Astrocyte of the spinal cord (primary cell): ENCODE results near the gene GCSH.

Source experiments
- DNase-seq: peaks from one replicate; pipeline ENCODE4 v3.0.0; 2011; ENCODE audit warnings: low read depth, low spot score
- H3K4me3 ChIP-seq: 2 replicates; pipeline ENCODE4 v1.5.1; 2011; ENCODE audit warnings: low read depth, mild to moderate bottlenecking, low read length, moderate library complexity
- in situ Hi-C: cut with HindIII; loops from 2 replicates; pipeline ENCODE4 v1.10.0; 2017; ENCODE audit warnings: low sequenced_read_pairs
- TF ChIP-seq, protein P1 (sequence below): IDR thresholded peaks from 2 replicates; pipeline ENCODE4 v1.5.1; 2012; ENCODE audit warnings: low read depth, mild to moderate bottlenecking, low read length, inconsistent platforms

Gene GCSH

DNA sequence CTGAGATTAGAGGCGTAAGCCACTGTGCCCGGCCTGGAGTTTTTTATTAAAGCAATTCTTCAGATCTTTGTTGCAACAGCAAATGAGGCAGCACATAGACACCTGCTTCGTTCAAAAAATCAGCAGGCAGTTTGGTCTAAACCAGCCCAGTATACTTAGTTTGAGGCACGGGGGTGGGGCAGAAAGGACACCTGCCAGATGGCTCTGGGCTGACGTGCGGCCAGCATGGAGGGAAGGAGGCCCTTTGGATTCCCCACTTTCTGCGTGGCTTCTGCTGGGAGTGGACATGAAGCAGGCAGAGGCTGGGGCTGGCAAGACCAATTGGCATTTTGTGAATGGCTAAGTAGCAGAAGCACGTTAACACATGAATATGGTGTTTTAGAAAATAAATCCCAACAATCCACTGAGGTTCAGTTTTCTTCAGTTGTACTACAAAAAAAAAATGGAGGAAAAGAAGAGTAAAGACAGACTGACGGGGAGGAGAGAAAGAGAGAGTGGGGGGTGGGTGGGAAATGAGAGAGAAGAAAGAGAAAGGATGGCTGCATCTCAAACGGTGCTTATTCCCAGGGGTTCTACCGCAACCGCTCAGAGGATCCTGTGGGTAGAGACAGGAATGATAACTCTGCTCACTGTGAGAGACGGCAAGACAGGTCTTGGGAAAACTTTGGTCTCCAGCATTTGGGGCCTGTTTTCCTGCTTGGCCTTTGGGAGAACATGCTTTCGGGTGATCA is 35.5 kb downstream of the GCSH start:
- TF ChIP-seq, protein P1, sequence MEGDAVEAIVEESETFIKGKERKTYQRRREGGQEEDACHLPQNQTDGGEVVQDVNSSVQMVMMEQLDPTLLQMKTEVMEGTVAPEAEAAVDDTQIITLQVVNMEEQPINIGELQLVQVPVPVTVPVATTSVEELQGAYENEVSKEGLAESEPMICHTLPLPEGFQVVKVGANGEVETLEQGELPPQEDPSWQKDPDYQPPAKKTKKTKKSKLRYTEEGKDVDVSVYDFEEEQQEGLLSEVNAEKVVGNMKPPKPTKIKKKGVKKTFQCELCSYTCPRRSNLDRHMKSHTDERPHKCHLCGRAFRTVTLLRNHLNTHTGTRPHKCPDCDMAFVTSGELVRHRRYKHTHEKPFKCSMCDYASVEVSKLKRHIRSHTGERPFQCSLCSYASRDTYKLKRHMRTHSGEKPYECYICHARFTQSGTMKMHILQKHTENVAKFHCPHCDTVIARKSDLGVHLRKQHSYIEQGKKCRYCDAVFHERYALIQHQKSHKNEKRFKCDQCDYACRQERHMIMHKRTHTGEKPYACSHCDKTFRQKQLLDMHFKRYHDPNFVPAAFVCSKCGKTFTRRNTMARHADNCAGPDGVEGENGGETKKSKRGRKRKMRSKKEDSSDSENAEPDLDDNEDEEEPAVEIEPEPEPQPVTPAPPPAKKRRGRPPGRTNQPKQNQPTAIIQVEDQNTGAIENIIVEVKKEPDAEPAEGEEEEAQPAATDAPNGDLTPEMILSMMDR: no peak
- no peak overlapping the region for H3K4me3 ChIP-seq
- DNase-seq: no peak
- in situ Hi-C loops: no loop called here

DNA sequence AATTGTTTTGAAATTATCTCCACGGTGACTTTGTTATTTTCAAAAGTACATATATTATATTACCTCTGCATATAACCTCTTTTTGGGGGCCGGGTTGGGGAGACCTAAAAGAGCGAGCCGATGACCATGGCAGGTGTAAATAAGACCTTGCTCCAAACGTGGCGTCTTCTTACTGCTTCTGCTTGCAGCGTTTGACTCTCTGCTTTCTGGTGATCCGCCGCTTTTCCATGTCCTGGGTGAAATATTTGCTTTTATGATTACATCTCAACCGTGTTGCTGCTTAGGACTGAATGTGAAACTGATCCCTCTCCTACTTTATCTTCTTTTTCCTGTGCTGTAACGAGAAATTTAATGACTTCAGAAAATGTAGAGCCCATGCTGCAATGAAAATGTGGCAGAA is 42.4 kb downstream of the GCSH start:
- no peak overlapping the region for H3K4me3 ChIP-seq
- DNase-seq: no peak
- in situ Hi-C loops: no loop called here
- TF ChIP-seq, protein P1: no peak

DNA sequence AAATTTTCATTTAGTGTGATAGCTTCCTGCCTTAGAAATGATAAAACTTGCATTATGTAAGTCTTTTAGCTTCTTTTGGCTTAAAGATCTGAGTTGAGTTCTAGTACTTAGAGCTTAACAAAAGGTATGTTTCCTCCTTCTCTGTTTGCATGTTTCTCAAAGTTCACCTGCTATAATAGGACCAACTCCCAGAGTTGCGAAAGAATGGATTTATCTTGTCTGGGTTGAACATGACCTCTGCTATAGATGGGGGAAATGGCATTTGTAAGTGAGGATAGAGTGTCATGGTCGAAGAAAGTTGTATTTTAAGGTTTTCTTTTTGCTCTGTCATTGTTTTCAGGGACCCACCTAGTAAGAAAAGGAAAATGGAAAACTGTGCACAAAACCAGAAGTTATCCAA is 53.4 kb downstream of the GCSH start:
- no peak overlapping the region for H3K4me3 ChIP-seq
- in situ Hi-C loops: no loop called here
- no peak for DNase-seq
- TF ChIP-seq, protein P1: no peak

DNA sequence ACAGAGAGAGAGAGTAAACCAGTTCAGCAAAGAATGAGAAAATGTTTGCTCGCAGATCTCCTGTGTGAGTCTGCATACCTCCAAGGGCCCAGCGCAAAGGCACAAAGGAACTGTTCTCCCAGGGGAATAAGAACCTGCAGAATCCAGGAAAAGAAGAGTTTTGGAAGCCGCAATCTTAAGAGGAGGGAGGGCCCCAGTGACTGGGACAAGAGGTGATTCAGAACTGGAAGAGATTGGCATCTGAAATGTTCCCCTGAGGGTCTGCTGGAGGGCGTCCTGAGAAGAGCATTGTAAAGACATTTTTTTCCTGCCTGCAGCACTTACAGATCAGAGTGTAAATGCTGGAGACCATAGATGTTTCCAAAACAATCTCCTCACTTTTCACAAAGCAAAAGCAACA is 54.5 kb downstream of the GCSH start:
- H3K4me3 ChIP-seq: no peak overlapping the region
- in situ Hi-C loops: no loop called here
- no peak for DNase-seq
- TF ChIP-seq, protein P1: no peak

DNA sequence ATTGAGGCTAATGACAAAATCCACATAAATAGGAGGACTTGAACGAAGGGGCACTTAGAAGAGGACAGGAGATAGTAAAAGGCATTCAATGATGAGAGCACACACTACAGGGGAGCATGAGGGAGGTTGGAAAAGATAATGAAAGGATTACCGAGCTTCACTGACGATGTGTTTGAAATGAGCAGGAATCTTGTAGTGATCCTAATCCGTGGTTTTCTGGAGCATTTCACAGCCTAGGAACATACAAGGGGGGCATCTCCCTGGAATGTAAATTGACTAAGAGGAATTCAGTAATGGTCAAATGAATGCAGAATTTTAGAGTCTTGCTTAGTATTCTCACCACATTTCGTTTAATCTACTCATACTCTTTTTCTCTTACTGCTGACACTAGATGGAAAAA is 55.4 kb downstream of the GCSH start:
- H3K4me3 ChIP-seq: no peak overlapping the region
- TF ChIP-seq, protein P1: no peak
- in situ Hi-C loops: no loop called here

DNA sequence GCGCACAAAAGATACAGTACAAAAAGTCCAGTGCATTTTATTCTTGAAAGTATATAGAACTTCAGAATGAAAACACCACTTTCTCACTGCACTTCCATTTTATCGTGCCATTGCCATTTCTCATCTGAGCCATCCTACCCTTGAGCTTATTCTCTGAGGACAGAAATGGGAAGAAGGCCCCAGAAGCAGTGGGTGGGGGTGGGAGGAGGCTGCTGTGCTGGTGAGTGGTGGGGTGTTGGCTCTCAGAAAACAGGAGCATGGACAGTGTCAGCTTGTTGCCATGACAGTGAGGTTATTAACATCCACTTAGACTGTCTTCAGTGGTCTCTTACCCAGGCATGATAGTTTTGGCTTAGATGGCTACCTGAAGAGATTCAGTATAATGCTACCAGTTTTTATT is 56.1 kb downstream of the GCSH start:
- TF ChIP-seq, protein P1: no peak
- in situ Hi-C loops: no loop called here
- no peak overlapping the region for H3K4me3 ChIP-seq
- no peak for DNase-seq

More for the DNA sequence above, 55.4 kb downstream of the GCSH start:
- DNase-seq: no peak
